ENCODE data around the gene NCR2. TPM values are rescaled to one million over a fixed set of nuclear protein-coding genes. Genes with fewer than 3 reads are reported as not detected.

The NCR2 gene
- total RNA-seq, 1 experiment from 2014 or later, result not detected

DNA sequence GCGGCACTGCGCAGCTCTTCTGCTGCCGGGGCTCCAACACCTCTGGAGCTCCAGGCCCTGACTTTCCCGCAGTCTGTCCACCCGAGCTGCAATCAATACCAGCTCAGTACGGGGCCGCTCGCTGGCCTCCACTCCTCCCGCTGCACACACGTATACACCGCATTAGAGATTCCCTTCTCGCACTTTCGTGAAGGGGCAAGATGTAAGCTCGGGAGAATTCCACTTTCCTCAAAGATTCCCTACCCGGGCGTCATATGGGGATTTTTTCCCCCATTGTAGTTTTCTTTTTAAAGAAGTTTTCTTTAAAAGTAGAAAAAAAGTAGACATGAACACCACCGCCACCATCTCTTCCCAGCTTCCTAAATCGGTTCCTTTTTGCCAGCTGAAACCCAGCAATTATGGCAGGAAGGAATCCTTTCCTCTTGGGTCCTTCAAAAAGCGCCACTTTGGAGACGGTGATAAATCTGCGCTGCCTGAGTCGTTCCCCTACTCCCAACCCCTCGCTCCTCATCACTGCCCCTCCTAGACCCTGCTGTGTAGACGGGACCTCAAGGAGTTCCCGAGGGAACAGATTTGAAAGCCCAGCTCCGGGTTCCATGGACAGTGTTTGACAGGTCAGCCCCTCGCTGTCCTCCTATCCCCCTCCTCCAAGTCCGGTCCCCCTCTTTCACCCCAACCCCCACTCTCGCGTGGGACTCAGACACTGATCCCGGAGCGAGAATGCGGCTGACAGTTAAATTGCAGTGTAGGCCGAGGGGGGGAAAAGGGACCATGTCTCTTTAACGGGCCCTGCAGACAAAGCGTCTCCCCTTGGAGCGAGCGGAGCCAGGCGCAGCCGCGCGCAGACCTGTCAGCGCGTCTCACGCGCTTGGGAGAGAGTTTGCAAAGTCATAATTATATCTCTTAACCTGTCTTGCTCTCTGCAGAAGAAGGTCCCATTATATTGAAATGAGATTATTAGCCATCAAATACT, 39.5 kb downstream of the NCR2 start:
- no peaks in the 10 kb centered on the region; a peak in 1 of 7 replicates for H3K36me3 Mint-ChIP-seq (ENCODE audit: insufficient read depth in 1 of 3, low read depth in 3 of 3)
- TF ChIP-seq, protein P1, sequence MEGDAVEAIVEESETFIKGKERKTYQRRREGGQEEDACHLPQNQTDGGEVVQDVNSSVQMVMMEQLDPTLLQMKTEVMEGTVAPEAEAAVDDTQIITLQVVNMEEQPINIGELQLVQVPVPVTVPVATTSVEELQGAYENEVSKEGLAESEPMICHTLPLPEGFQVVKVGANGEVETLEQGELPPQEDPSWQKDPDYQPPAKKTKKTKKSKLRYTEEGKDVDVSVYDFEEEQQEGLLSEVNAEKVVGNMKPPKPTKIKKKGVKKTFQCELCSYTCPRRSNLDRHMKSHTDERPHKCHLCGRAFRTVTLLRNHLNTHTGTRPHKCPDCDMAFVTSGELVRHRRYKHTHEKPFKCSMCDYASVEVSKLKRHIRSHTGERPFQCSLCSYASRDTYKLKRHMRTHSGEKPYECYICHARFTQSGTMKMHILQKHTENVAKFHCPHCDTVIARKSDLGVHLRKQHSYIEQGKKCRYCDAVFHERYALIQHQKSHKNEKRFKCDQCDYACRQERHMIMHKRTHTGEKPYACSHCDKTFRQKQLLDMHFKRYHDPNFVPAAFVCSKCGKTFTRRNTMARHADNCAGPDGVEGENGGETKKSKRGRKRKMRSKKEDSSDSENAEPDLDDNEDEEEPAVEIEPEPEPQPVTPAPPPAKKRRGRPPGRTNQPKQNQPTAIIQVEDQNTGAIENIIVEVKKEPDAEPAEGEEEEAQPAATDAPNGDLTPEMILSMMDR (conservative IDR thresholded peaks at IDR 0.05), result no peak
- H4K5ac ChIP-seq (ENCODE audit: insufficient read length, low read depth, low read length), result no peak overlapping the region
- H2BK5ac ChIP-seq (ENCODE audit: insufficient read length, low read length), result no peak overlapping the region
- no peak overlapping the region for H3K18ac ChIP-seq (ENCODE audit: insufficient read length, low read depth, low read length)
- H3K23ac ChIP-seq (ENCODE audit: insufficient read length, low read depth, low read length), result no peak overlapping the region
- H3K4me1 ChIP-seq (ENCODE audit: insufficient read depth, low read length), result peaks cover 4% of the 10 kb centered on the region; the same call in 1 of the 2 replicates
- H3K56ac ChIP-seq (ENCODE audit: insufficient read length, low read depth, low read length), result no peak overlapping the region
- no peak overlapping the region for H3K9ac ChIP-seq (ENCODE audit: extremely low read depth, insufficient read length, low read length)
- H3K27ac ChIP-seq (ENCODE audit: insufficient read length, low read depth, low read length), result no peak overlapping the region
- H3K23me2 ChIP-seq (ENCODE audit: insufficient read length, low read depth, low read length, poor library complexity, severe bottlenecking), result peaks cover 22% of the 10 kb centered on the region
- peaks cover 38 to 56% of the 10 kb centered on the region in 2 experiments for H3K4me1 Mint-ChIP-seq
- no peak overlapping the region for H2BK15ac ChIP-seq (ENCODE audit: low read depth, low read length)
- DNase-seq, result peak; percentile 39
- H4K8ac ChIP-seq (replicated peaks; ENCODE audit: insufficient read length, low read depth, low read length), result no peak overlapping the region
- H2BK12ac ChIP-seq (ENCODE audit: insufficient read length, low read depth, low read length), result no peak overlapping the region
- no peak overlapping the region for H2AFZ ChIP-seq (ENCODE audit: low read length)
- no peaks in the 10 kb centered on the region for H3K79me2 ChIP-seq (ENCODE audit: insufficient read depth, low read length)
- no peak overlapping the region for H3K14ac ChIP-seq (ENCODE audit: insufficient read depth, low read length)
- H3K4ac ChIP-seq (ENCODE audit: low read depth, low read length), result no peak overlapping the region
- peaks cover 98% of the 10 kb centered on the region for H3K27me3 Mint-ChIP-seq (ENCODE audit: low read depth)
- peaks cover 3% of the 10 kb centered on the region for H4K20me1 ChIP-seq (ENCODE audit: control insufficient read depth, insufficient read depth, insufficient read length)
- H2BK120ac ChIP-seq (ENCODE audit: low read depth, low read length, poor library complexity, severe bottlenecking), result no peak overlapping the region
- H3T11ph ChIP-seq (ENCODE audit: low read length), result no peak overlapping the region
- H2BK20ac ChIP-seq (ENCODE audit: low read depth, low read length, poor library complexity, severe bottlenecking), result no peak overlapping the region
- no peaks in the 10 kb centered on the region for H3K79me1 ChIP-seq (ENCODE audit: insufficient read depth, low read depth, low read length, poor library complexity, severe bottlenecking)
- H3K9me3 ChIP-seq (ENCODE audit: control insufficient read depth, low read depth, low read length), result no peaks in the 10 kb centered on the region
- H4K91ac ChIP-seq (ENCODE audit: insufficient read length, low read depth, low read length), result no peak overlapping the region
- WGBS (ENCODE audit: extremely low coverage, insufficient read length, low lambda C conversion rate), result no CpG with 5 or more reads among the region's 46 CpGs
- peak overlapping the region in 1 of 2 experiments; percentile 76; a peak in 4 of 5 replicates for H3K4me3 Mint-ChIP-seq
- H3K4me2 ChIP-seq (ENCODE audit: insufficient read depth, insufficient read length, low read length), result peak overlapping the region; percentile 76
- no peak overlapping the region for H2AK5ac ChIP-seq (ENCODE audit: insufficient read length, low read length)
- H3K27me3 ChIP-seq (ENCODE audit: insufficient read depth, low read length), result peaks cover 86% of the 10 kb centered on the region
- H3K27ac Mint-ChIP-seq, result no peak overlapping the region
- H3K9me3 Mint-ChIP-seq, result peaks cover 0 to 9% of the 10 kb centered on the region in 2 experiments; a peak in 3 of 5 replicates

All from H9 (cell line).